ENCODE measurements around the gene ACIN1. TPM values are rescaled to one million over a fixed set of nuclear protein-coding genes. Genes with fewer than 3 reads are reported as not detected.
A peak's percentile ranks its signal among the peaks of the same experiment; 100 is the strongest.

ACIN1 gene
- total and polyA plus RNA-seq, 2 of the 13 experiments (the other 11 are each of a cell fraction or from before 2014, with no cell fraction given), result 165 to 183 TPM

- TF ChIP-seq RARG (CRISPR knock-in tag; IDR thresholded peaks at IDR 0.05; ENCODE audit: low read depth) (no peak), ZNF792 (CRISPR knock-in tag; IDR thresholded peaks at IDR 0.05) (peak; percentile 15; the same call in 1 of the 2 replicates), KLF13 (CRISPR knock-in tag; IDR thresholded peaks at IDR 0.05) (no peak), ZNF567 (CRISPR knock-in tag; IDR thresholded peaks at IDR 0.05; ENCODE audit: borderline replicate concordance) (0 out of 2 replicates have a peak, but pooled peaks have one; percentile 29), ZNF441 (CRISPR knock-in tag; IDR thresholded peaks at IDR 0.05; ENCODE audit: borderline replicate concordance) (no peak), ATAD3A (CRISPR knock-in tag; IDR thresholded peaks at IDR 0.05) (no peak), ZNF430 (CRISPR knock-in tag; IDR thresholded peaks at IDR 0.05) (no peak), ARID5B (CRISPR knock-in tag; IDR thresholded peaks at IDR 0.05) (peak; percentile 10), ZBTB39 (CRISPR knock-in tag; IDR thresholded peaks at IDR 0.05) (no peak)
These were observed 59.4 kb downstream of the ACIN1 start (continued) for GRCh38 chr14:23035303-23036144.

All from HepG2 (cell line).